ENCODE results near the gene GNS. TPM values are rescaled to one million over a fixed set of nuclear protein-coding genes. Genes with fewer than 3 reads are reported as not detected.

Gene GNS
- total RNA-seq, 2 donors from 2014 or later: 47.5 to 67.6 TPM

- Histone ChIP-seq H3K9me3 (no peaks in the 10 kb centered on the region), H3K27ac (no peak overlapping the region), H3K4me1 (no peaks in the 10 kb centered on the region), H3K36me3 (no peaks in the 10 kb centered on the region), H3K27me3 (no peaks in the 10 kb centered on the region), H3K9ac (ENCODE audit: low read depth in 2 of 2, low read length in 2 of 2) (no peak overlapping the region), H3K4me3 (no peak overlapping the region)
- DNase-seq: no peak
- TF ChIP-seq CTCF (IDR thresholded peaks at IDR 0.05): no peak
- intact Hi-C loops (cut with DNase I): no loop called here
Measured at GRCh38 chr12:64773386-64773785, 14.2 kb upstream of the GNS start.

GRCh38 chr12:64767495-64767894, 8.3 kb upstream of the GNS start:
- no peaks in the 10 kb centered on the region for H3K36me3 ChIP-seq
- no peaks in the 10 kb centered on the region for H3K4me1 ChIP-seq
- no peaks in the 10 kb centered on the region for H3K27me3 ChIP-seq
- H3K9me3 ChIP-seq: no peaks in the 10 kb centered on the region
- H3K4me3 ChIP-seq: no peak overlapping the region
- no peak overlapping the region for H3K27ac ChIP-seq
- H3K9ac ChIP-seq (ENCODE audit: low read depth in 2 of 2, low read length in 2 of 2): no peak overlapping the region
- no peak for TF ChIP-seq CTCF (IDR thresholded peaks at IDR 0.05)
- DNase-seq: no peak
- intact Hi-C loops (cut with DNase I): no loop called here

- DNase-seq: no peak
- intact Hi-C loops (cut with DNase I): no loop called here
Measured at GRCh38 chr12:64760808-64761573, 1.8 kb upstream of the GNS start.

GRCh38 chr12:64757771-64758170, 1.4 kb downstream of the GNS start:
- DNase-seq: no peak
- Histone ChIP-seq H3K4me1 (peaks cover 5% of the 10 kb centered on the region), H3K4me3 (no peak overlapping the region), H3K9ac (ENCODE audit: low read depth in 2 of 2, low read length in 2 of 2) (no peak overlapping the region), H3K36me3 (no peaks in the 10 kb centered on the region), H3K9me3 (no peaks in the 10 kb centered on the region), H3K27me3 (no peaks in the 10 kb centered on the region), H3K27ac (peak overlapping the region; percentile 89)
- no peak for TF ChIP-seq CTCF (IDR thresholded peaks at IDR 0.05)
- intact Hi-C loops (cut with DNase I): no loop called here

More at GRCh38 chr12:64760808-64761573, 1.8 kb upstream of the GNS start:
- TF ChIP-seq CTCF (IDR thresholded peaks at IDR 0.05): no peak
- no peaks in the 10 kb centered on the region for H3K36me3 ChIP-seq
- H3K4me1 ChIP-seq: peaks cover 5% of the 10 kb centered on the region
- no peaks in the 10 kb centered on the region for H3K9me3 ChIP-seq
- H3K9ac ChIP-seq (ENCODE audit: low read depth in 2 of 2, low read length in 2 of 2): no peak overlapping the region
- no peak overlapping the region for H3K4me3 ChIP-seq
- no peak overlapping the region for H3K27ac ChIP-seq
- no peaks in the 10 kb centered on the region for H3K27me3 ChIP-seq

GRCh38 chr12:64756376-64756775, 2.8 kb downstream of the GNS start:
- intact Hi-C loops (cut with DNase I): no loop called here
- H3K9me3 ChIP-seq: no peaks in the 10 kb centered on the region
- H3K9ac ChIP-seq (ENCODE audit: low read depth in 2 of 2, low read length in 2 of 2): no peak overlapping the region
- H3K27me3 ChIP-seq: no peaks in the 10 kb centered on the region
- no peak overlapping the region for H3K4me3 ChIP-seq
- no peak for TF ChIP-seq CTCF (IDR thresholded peaks at IDR 0.05)
- H3K27ac ChIP-seq: no peak overlapping the region
- DNase-seq: no peak
- H3K36me3 ChIP-seq: no peaks in the 10 kb centered on the region
- peaks cover 5% of the 10 kb centered on the region for H3K4me1 ChIP-seq
